Measurements from ENCODE around the gene DIS3. TPM values are rescaled to one million over a fixed set of nuclear protein-coding genes. Genes with fewer than 3 reads are reported as not detected.

The DIS3 gene
- total and polyA plus RNA-seq, 2 of the 13 experiments (the other 11 are each of a cell fraction or from before 2014, with no cell fraction given): 13.2 to 35.0 TPM

DNA sequence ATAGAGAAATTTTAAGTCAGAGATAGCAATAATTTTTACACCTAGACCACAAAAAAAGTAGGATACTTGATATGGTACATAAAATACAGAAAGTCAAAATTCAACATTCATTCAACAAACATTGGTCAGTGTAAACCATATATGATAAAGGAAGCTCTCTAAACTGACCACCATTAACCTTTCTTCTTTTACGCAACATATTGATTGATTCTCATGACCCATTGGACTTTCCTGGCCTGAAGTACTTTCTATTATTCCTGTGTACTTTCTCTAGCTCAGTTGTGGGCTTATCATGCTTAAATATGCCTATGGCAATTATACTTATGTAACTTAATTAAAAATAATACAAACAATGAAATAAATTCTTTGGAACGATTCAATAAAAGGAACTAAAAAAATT lies 10.9 kb upstream of the DIS3 start (continued):
- TF ChIP-seq, protein P1, sequence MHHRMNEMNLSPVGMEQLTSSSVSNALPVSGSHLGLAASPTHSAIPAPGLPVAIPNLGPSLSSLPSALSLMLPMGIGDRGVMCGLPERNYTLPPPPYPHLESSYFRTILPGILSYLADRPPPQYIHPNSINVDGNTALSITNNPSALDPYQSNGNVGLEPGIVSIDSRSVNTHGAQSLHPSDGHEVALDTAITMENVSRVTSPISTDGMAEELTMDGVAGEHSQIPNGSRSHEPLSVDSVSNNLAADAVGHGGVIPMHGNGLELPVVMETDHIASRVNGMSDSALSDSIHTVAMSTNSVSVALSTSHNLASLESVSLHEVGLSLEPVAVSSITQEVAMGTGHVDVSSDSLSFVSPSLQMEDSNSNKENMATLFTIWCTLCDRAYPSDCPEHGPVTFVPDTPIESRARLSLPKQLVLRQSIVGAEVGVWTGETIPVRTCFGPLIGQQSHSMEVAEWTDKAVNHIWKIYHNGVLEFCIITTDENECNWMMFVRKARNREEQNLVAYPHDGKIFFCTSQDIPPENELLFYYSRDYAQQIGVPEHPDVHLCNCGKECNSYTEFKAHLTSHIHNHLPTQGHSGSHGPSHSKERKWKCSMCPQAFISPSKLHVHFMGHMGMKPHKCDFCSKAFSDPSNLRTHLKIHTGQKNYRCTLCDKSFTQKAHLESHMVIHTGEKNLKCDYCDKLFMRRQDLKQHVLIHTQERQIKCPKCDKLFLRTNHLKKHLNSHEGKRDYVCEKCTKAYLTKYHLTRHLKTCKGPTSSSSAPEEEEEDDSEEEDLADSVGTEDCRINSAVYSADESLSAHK (CRISPR knock-in tag; IDR thresholded peaks at IDR 0.05; ENCODE audit: borderline replicate concordance): no peak
- TF ChIP-seq MYC (CRISPR knock-in tag; IDR thresholded peaks at IDR 0.05; ENCODE audit: borderline replicate concordance) (no peak), RBM39 (IDR thresholded peaks at IDR 0.05; ENCODE audit: low read depth, low read length, poor library complexity, severe bottlenecking) (no peak), ZSCAN9 (CRISPR knock-in tag; IDR thresholded peaks at IDR 0.05; ENCODE audit: borderline replicate concordance) (no peak), ZBTB3 (CRISPR knock-in tag; IDR thresholded peaks at IDR 0.05; ENCODE audit: borderline replicate concordance, low read depth) (no peak), LCORL (IDR thresholded peaks at IDR 0.05) (no peak), LCORL (CRISPR knock-in tag; IDR thresholded peaks at IDR 0.05) (no peak), PPARG (CRISPR knock-in tag; conservative IDR thresholded peaks at IDR 0.05) (no peak), POLR2AphosphoS2 (IDR thresholded peaks at IDR 0.05; ENCODE audit: low read depth, low read length) (no peak), RARA (CRISPR knock-in tag; IDR thresholded peaks at IDR 0.05) (peak; percentile 81), ZNF260 (CRISPR knock-in tag; IDR thresholded peaks at IDR 0.05; ENCODE audit: borderline replicate concordance, low read depth) (no peak), RBAK (CRISPR knock-in tag; IDR thresholded peaks at IDR 0.05) (no peak), ZBTB42 (CRISPR knock-in tag; IDR thresholded peaks at IDR 0.05) (no peak), MAZ (IDR thresholded peaks at IDR 0.05; ENCODE audit: borderline replicate concordance, low read depth, low read length) (no peak), MAZ (CRISPR knock-in tag; IDR thresholded peaks at IDR 0.05; ENCODE audit: low read depth) (no peak), U2AF2 (IDR thresholded peaks at IDR 0.05; ENCODE audit: low read depth, low read length) (no peak), JUN (CRISPR knock-in tag; IDR thresholded peaks at IDR 0.05) (no peak), TCF7L2 (IDR thresholded peaks at IDR 0.05; ENCODE audit: low read depth, low read length) (no peak), SALL1 (CRISPR knock-in tag; IDR thresholded peaks at IDR 0.05) (no peak), ELF4 (CRISPR knock-in tag; IDR thresholded peaks at IDR 0.05; ENCODE audit: borderline replicate concordance) (no peak)
- TF ChIP-seq, protein P2, sequence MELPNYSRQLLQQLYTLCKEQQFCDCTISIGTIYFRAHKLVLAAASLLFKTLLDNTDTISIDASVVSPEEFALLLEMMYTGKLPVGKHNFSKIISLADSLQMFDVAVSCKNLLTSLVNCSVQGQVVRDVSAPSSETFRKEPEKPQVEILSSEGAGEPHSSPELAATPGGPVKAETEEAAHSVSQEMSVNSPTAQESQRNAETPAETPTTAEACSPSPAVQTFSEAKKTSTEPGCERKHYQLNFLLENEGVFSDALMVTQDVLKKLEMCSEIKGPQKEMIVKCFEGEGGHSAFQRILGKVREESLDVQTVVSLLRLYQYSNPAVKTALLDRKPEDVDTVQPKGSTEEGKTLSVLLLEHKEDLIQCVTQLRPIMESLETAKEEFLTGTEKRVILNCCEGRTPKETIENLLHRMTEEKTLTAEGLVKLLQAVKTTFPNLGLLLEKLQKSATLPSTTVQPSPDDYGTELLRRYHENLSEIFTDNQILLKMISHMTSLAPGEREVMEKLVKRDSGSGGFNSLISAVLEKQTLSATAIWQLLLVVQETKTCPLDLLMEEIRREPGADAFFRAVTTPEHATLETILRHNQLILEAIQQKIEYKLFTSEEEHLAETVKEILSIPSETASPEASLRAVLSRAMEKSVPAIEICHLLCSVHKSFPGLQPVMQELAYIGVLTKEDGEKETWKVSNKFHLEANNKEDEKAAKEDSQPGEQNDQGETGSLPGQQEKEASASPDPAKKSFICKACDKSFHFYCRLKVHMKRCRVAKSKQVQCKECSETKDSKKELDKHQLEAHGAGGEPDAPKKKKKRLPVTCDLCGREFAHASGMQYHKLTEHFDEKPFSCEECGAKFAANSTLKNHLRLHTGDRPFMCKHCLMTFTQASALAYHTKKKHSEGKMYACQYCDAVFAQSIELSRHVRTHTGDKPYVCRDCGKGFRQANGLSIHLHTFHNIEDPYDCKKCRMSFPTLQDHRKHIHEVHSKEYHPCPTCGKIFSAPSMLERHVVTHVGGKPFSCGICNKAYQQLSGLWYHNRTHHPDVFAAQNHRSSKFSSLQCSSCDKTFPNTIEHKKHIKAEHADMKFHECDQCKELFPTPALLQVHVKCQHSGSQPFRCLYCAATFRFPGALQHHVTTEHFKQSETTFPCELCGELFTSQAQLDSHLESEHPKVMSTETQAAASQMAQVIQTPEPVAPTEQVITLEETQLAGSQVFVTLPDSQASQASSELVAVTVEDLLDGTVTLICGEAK (IDR thresholded peaks at IDR 0.05): no peak
- TF ChIP-seq, protein P2 (CRISPR knock-in tag; IDR thresholded peaks at IDR 0.05): no peak

Measured in HepG2 (cell line).